Uterus (tissue), 2 donors: ENCODE data around the gene NFATC1.

Experiments used
- CTCF ChIP-seq, 4 experiments: fragments of 200-600 bp in 2 of 4; fragments of 450-650 bp in 2 of 4; sonication (generic) in 2 of 4; IDR thresholded peaks; one replicate each; pipeline ENCODE4 v1.5.1; 2016 to 2019; ENCODE audit warnings: antibody characterized with exemption in 4 of 4, mild to moderate bottlenecking in 2 of 4, moderate library complexity in 1 of 4
- POLR2A ChIP-seq, 2 donors: fragments of 450-650 bp; IDR thresholded peaks; one replicate each; pipeline ENCODE4 v1.6.1; 2016; ENCODE audit warnings: antibody characterized with exemption in 2 of 2, mild to moderate bottlenecking in 1 of 2, moderate library complexity in 1 of 2

- TF ChIP-seq POLR2A (IDR thresholded peaks at IDR 0.05), result no peak
- no peak for TF ChIP-seq CTCF (IDR thresholded peaks at IDR 0.05)
Measured at GRCh38 chr18:79517341-79517740, 121.6 kb downstream of the NFATC1 start.
